Calu3 (cell line): ENCODE measurements around the gene HEATR5A. TPM values are rescaled to one million over a fixed set of nuclear protein-coding genes. Genes with fewer than 3 reads are reported as not detected.
"Not testable (repeated sequence)": the region's sequence is repeated elsewhere in the genome, so short reads cannot be mapped to it uniquely, and the experiment has no call there.

Experiments used
- BruUV-seq: library from RNA; stranded (reverse); fragments of 400-500 nt; replicated peaks from 2 replicates; lab custom pipeline; 2021; lab: Mats Ljungman, UMichigan
- CTCF ChIA-PET: fragments of 300-600 bp; sonication (Branson Sonifier 250); formaldehyde crosslinking; loops from one replicate; lab custom pipeline; 2022; ENCODE audit warnings: antibody characterized with exemption; lab: Charles Lee
- DNase-seq: peaks from one replicate; pipeline ENCODE4 v3.0.0; 2022
- H3K27ac Mint-ChIP-seq: one replicate; pipeline ENCODE4 v1.8.0; 2022; ENCODE audit warnings: mixed read lengths; ENCODE audit not compliant: unreplicated experiment
- H3K27me3 Mint-ChIP-seq: one replicate; pipeline ENCODE4 v1.8.0; 2022; ENCODE audit warnings: mixed read lengths; ENCODE audit not compliant: unreplicated experiment
- H3K36me3 Mint-ChIP-seq: one replicate; pipeline ENCODE4 v1.8.0; 2022; ENCODE audit warnings: mild to moderate bottlenecking, moderate library complexity, mixed read lengths; ENCODE audit not compliant: insufficient read depth, unreplicated experiment
- H3K4me1 Mint-ChIP-seq: one replicate; pipeline ENCODE4 v1.8.0; 2022; ENCODE audit warnings: mild to moderate bottlenecking, low read depth, mixed read lengths; ENCODE audit not compliant: unreplicated experiment
- H3K4me3 Mint-ChIP-seq: one replicate; pipeline ENCODE4 v1.8.0; 2022; ENCODE audit warnings: mild to moderate bottlenecking, low read depth, moderate library complexity, mixed read lengths; ENCODE audit not compliant: unreplicated experiment
- H3K9me3 Mint-ChIP-seq: one replicate; pipeline ENCODE4 v1.8.0; 2022; ENCODE audit warnings: low read depth, mixed read lengths; ENCODE audit not compliant: unreplicated experiment
- CTCF ChIP-seq: fragments of 200-600 bp; IDR thresholded peaks from one replicate; pipeline ENCODE4 v1.8.0; 2022; ENCODE audit warnings: antibody characterized with exemption; ENCODE audit not compliant: unreplicated experiment
- intact Hi-C: fragments of 100-400 bp; cut with micrococcal nuclease; formaldehyde crosslinking; loops from one replicate; pipeline ENCODE4 v1.10.0; 2022; ENCODE audit not compliant: unreplicated experiment
- total RNA-seq: library from RNA; stranded (reverse); gene quantifications from 2 replicates; pipeline ENCODE4 v1.2.3, GENCODE V29; 2022

Gene HEATR5A
- total RNA-seq, 1 experiment from 2014 or later = 28.9 TPM

- no peak overlapping the region for H3K27ac Mint-ChIP-seq
- H3K36me3 Mint-ChIP-seq = peaks cover 5% of the 10 kb centered on the region
- TF ChIP-seq CTCF = no peak
- H3K4me1 Mint-ChIP-seq = no peaks in the 10 kb centered on the region
- no TSS peak for BruUV-seq
- CTCF ChIA-PET = no interaction called here
- intact Hi-C loops = loop anchor here (10.0 kb wide), 1 partner anchor 115 kb away; the partner anchor contains the start of gene HECTD1
- DNase-seq = no peak
- no peak overlapping the region for H3K4me3 Mint-ChIP-seq
- no peaks in the 10 kb centered on the region for H3K9me3 Mint-ChIP-seq
- H3K27me3 Mint-ChIP-seq = no peaks in the 10 kb centered on the region
Measured at GRCh38 chr14:31319701-31320100, 100.6 kb downstream of the HEATR5A start.

GRCh38 chr14:31312934-31313333 lies 107.4 kb downstream of the HEATR5A start:
- Mint-ChIP-seq H3K4me1 (no peaks in the 10 kb centered on the region), H3K27ac (no peak overlapping the region), H3K9me3 (no peaks in the 10 kb centered on the region), H3K4me3 (no peak overlapping the region), H3K27me3 (no peaks in the 10 kb centered on the region), H3K36me3 (peaks cover 15% of the 10 kb centered on the region)
- DNase-seq = no peak
- no TSS peak for BruUV-seq
- CTCF ChIA-PET = interaction anchor here (0.6 kb wide), 1 partner anchor 59 kb away, joined by 8 read pairs; no protein-coding TSS in a partner anchor
- TF ChIP-seq CTCF = no peak
- intact Hi-C loops = no loop called here

GRCh38 chr14:31312370-31312769 lies 108.0 kb downstream of the HEATR5A start:
- DNase-seq, BruUV-seq, H3K4me3 Mint-ChIP-seq, intact Hi-C loops, H3K9me3 Mint-ChIP-seq, CTCF ChIA-PET, H3K4me1 Mint-ChIP-seq, H3K27ac Mint-ChIP-seq, H3K27me3 Mint-ChIP-seq: not testable (repeated sequence)
- peaks cover 15% of the 10 kb centered on the region for H3K36me3 Mint-ChIP-seq

- CTCF ChIA-PET = interaction anchor here (0.7 kb wide), 1 partner anchor 248 kb away, joined by 3 read pairs; no protein-coding TSS in a partner anchor
- H3K4me3 Mint-ChIP-seq = no peak overlapping the region
- intact Hi-C loops = no loop called here
- H3K9me3 Mint-ChIP-seq = no peaks in the 10 kb centered on the region
- no peaks in the 10 kb centered on the region for H3K27me3 Mint-ChIP-seq
- H3K36me3 Mint-ChIP-seq = peaks cover 8% of the 10 kb centered on the region
- no peak overlapping the region for H3K27ac Mint-ChIP-seq
- no peak for TF ChIP-seq CTCF
- no peaks in the 10 kb centered on the region for H3K4me1 Mint-ChIP-seq
- BruUV-seq = no TSS peak
- no peak for DNase-seq
Measured at GRCh38 chr14:31307618-31308017, 112.7 kb downstream of the HEATR5A start.

- no peaks in the 10 kb centered on the region for H3K4me1 Mint-ChIP-seq
- no TSS peak for BruUV-seq
Measured at GRCh38 chr14:31307198-31307597, 113.2 kb downstream of the HEATR5A start.

More at GRCh38 chr14:31307198-31307597, 113.2 kb downstream of the HEATR5A start:
- Mint-ChIP-seq H3K27ac (no peak overlapping the region), H3K9me3 (no peaks in the 10 kb centered on the region), H3K4me3 (no peak overlapping the region), H3K27me3 (no peaks in the 10 kb centered on the region), H3K36me3 (peaks cover 7% of the 10 kb centered on the region)
- TF ChIP-seq CTCF = no peak
- intact Hi-C loops = no loop called here
- CTCF ChIA-PET = no interaction called here
- DNase-seq = no peak
